HG03432 (cell line): Measurements from ENCODE around the gene C6orf132.
"Not testable (repeated sequence)": the region's sequence is repeated elsewhere in the genome, so short reads cannot be mapped to it uniquely, and the experiment has no call there.

ENCODE experiments used
- ATAC-seq: cut with Tn5 transposase; IDR thresholded peaks from one replicate; pipeline ENCODE4 v1.9.1; 2021; ENCODE audit warnings: mild to moderate bottlenecking, moderate library complexity; ENCODE audit not compliant: unreplicated experiment

Gene C6orf132

DNA sequence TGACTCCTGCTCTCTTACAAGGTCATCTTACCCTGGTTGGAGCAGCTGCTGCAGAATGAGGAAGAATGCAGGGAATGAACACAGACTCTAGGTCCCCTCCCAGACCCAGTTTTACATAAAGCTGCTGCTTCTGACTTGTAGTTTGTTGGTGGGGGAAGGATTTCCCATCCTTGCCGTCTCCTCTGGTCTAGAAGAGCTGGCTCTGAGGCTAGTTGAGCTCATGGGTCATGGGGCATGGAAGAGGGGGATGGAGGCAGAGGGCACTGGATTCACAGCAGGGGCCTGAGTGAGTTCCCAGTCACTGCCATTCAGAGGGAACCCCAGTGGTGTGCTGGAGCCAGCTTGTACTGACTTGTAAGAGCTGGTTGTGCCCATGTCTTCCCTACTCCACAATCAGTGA, 21.6 kb upstream of the C6orf132 start:
- ATAC-seq = no peak

DNA sequence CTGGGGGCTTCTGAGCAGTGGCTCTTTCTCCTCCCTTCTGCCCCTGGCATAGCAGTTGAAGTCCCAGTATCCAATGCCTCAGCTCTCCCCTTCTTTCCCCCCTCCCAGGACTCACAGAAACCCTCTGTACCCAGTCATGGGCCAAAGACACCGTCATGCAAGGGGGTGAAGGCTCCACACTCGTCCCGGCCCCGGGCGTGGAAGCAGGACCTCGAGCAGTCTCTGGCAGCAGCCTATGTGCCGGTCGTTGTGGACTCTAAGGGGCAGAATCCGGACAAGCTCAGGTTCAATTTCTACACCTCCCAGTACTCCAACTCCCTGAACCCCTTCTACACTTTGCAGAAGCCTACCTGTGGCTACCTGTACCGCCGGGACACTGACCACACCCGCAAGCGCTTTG, 20.4 kb upstream of the C6orf132 start:
- no peak for ATAC-seq

DNA sequence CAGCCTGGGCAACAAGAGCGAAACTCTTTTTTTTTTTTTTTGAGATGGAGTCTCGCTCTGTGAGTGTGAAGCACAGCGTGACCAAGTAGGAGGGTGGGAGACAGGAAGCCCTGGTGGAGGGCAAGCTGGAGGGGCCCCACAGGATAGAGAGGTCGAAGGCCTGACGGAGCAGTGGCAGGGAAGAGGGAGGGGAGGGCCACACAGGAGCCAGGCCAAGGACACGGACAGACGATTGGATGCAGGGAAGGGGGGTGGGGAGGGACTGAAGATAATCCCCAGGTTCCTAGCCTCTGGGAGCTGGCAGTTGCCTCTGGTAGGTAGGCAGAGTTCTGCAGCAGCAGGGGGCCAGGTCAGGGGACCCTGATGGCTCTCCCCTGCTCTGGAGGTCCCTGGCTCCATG, 20.0 kb upstream of the C6orf132 start:
- ATAC-seq = no peak

DNA sequence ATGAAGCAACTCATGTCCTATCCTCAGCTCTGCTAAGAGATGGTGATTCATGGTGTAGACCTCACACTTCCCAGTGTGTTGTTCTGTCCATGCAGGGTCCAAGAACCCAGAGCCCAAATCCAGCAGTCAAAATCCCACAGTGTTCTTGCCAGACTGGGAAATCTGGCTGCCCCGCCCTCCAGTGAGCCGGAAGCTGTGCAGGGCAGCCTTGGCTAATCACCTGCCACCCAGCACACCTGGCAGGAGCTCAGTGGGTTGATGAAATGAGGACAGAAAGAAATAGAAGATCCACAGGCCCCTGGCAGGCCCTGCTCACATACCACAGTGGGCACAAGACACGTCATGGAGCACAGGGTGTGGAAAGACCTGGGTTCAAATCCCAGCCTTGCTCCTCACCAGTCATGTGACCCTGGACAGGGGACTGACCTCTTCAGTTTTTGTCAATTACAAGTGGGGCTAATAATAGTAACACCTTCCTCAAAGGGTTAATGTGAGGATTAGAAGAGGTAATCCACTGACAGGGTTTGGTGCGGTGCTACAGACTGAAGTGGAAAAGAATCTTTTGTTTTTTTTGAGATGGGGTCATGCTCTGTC, 17.1 kb upstream of the C6orf132 start:
- ATAC-seq = no peak

DNA sequence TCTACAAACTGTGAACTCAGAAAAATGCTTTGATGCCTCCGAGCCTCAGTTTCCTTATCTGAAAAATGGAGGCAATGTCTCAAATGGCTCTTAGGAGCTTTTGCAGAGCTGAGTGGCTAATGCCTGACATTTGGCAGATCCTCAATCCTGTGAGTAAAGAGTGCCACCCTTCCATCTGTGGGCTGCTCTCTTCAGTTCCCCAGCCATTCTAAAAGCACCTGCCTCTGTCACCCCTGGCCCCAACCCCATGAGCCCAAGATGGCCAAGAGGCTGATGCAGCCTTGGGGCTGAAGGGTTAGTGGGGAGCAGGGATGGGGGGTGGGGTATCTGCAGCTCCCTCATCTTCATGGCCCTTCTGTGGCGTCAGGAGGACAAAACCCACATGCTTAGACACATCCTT, 16.2 kb upstream of the C6orf132 start:
- ATAC-seq = no peak

DNA sequence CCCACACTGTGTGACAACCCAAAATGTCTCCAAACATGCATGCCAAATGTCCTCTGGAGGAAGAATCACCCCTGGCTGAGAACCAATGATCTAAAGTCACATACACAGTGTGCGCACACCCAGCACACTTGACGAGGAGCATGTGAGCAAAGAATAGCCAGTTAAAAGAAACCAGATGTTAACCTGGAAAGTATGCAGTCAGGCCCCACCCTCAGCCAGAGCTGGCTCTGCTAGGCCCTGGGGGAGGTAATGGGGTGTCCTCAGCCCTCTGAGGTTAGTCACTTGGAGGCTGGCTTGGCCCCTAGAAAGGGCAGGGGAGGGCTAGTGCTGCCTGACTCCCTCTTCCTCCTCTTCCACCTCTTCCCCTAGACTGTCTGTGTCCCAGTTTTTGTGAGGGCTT, 15.6 kb upstream of the C6orf132 start:
- ATAC-seq = no peak

- ATAC-seq = no peak
Observed at GRCh38 chr6:42156638-42157037, 14.2 kb upstream of the C6orf132 start.

DNA sequence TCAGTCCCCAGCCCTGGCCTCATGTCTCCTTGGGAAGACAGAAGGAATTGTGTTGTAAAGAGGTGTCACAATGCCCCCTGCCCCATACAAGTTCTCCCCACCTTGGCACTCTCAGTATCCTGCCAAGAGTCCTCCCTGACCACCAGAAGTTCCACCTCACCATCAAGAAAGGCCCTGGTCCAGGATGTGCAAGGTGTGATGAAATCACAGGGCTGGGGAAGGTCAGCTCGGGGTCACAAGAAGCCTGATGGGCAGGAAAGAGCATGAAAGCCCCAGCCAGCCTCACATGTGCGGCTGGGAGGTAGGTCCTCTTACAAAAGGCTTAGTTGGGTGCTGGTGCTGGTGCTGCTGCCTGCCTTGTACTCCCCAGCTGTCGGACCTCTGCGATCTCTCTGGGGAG, 12.9 kb upstream of the C6orf132 start:
- no peak for ATAC-seq

DNA sequence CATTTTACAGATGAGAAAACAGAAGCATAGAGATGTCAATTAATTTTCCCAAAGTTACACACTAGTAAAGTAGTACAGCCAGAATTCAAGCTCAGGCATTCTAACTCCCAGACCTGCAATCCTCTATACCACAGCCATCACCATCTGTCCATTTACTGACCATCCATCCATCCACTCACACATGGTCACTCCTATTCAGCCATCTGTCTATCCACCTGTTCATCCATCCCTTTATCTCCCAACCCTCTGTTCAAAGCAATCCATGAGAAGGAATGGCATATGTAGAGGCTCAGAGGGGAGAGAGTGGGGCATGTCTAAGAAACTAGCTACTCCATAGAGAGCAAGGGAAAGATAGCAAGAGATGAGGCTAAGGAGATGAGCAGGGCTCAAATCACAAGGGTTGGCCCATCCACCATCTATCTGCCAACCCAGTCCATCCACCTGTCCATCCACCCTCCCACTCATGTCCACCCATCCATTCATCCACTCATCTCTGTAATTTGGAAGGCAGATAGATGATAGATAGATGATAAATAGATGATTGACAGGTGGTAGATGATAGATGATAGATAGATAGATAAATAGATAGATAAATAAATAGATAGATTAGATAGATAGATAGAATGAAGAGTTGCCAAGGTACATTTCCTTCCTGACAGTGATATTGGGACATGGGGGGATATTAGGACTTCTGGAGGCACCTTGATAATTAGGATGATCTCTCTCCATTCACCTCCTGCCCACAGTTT, 12.2 kb upstream of the C6orf132 start:
- no peak for ATAC-seq

- ATAC-seq = no peak
Observed at GRCh38 chr6:42153921-42154320, 11.5 kb upstream of the C6orf132 start.

GRCh38 chr6:42152528-42153213, 10.3 kb upstream of the C6orf132 start:
- ATAC-seq = not testable (repeated sequence)

DNA sequence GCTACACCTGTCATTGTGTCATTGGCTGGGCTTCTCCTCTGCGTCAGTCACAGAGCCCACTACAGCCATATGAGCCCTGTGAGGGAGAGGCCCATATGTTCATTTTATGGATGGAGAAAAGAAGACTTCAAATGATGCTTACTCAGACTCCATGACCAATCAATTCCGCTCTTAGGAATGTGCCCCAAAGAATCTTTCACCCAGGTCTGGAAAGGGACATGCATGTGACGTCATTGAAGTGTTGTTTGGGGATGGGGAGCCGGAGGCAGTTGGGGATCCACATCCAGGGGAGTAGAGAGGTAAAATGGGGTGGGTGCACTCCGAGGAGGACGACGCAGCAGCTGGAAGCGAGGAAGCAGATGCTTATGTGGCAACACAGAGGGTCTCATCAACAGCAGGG, 9.6 kb upstream of the C6orf132 start:
- no peak for ATAC-seq

GRCh38 chr6:42150254-42150653, 7.8 kb upstream of the C6orf132 start:
- no peak for ATAC-seq

- no peak for ATAC-seq
Observed at GRCh38 chr6:42148058-42148457, 5.6 kb upstream of the C6orf132 start.

GRCh38 chr6:42147138-42147562, 4.7 kb upstream of the C6orf132 start:
- no peak for ATAC-seq

- no peak for ATAC-seq
Observed at GRCh38 chr6:42141603-42142117, 760 bp downstream of the C6orf132 start.

- ATAC-seq = no peak
Observed at GRCh38 chr6:42140756-42141602, 1.4 kb downstream of the C6orf132 start.

GRCh38 chr6:42140032-42140431, 2.4 kb downstream of the C6orf132 start:
- ATAC-seq = no peak

DNA sequence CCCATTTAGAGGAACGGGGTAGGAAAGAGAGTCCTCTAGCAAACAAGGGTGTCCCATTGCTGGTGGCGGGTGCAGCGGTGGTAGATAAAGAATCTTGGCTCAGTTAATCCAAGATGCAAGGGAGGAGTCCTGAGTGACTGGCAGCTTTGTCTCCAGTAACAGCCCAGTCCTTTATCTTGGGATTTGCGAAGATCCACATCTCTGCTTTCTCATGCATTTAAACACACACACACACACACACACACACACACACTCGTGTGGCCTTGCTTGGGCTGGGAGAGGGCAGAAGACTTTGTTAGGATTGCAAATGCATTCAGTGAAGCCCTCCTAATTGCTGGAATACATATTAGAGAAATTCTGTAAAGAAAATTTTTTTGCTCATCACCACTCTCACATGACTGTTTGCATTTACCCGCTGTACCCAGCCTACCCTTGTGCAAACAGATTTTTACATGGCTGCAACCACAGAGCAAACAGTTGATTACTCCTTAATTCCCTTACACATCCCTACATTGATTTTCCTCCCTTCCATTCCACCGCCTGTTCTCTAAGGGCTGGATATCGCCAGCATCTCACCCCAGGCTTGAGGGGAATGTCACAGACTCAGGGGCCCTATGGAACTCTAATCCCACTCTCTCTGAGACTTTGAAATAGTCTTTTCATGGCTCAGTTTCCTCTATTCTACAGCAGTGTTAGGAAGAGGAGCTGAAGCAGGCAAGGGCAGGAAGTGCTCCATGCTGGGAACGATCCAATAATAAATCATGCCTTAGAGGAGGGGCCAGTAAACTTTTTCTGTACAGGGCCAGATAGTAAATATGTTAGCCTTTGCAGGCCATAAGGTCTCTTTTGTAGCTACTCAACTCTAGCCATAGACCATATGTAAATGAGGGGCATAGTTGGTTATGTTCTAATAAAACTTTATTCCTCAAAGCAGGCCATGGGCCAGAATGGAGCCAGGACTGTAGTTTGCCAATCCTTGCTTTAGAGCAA, 3.5 kb downstream of the C6orf132 start:
- no peak for ATAC-seq

- no peak for ATAC-seq
Observed at GRCh38 chr6:42138190-42138589, 4.2 kb downstream of the C6orf132 start.
